PFSK-1 (cell line): ENCODE measurements around the gene POT1.

Source experiments
- FOXP2 ChIP-seq: optimal IDR thresholded peaks from 2 replicates; pipeline ENCODE3; 2011; ENCODE audit warnings: borderline replicate concordance, control low read depth, inconsistent platforms; ENCODE audit not compliant: insufficient read depth; ENCODE audit errors: extremely low read length, extremely low read depth
- POLR2AphosphoS5 ChIP-seq: IDR thresholded peaks from 2 replicates; pipeline ENCODE4 v1.6.1; 2012; ENCODE audit warnings: low read depth, mild to moderate bottlenecking, control low read depth, low read length, moderate library complexity
- SIN3A ChIP-seq: IDR thresholded peaks from 2 replicates; pipeline ENCODE4 v1.6.1; 2012; ENCODE audit warnings: mild to moderate bottlenecking, low read length, moderate library complexity, borderline replicate concordance; ENCODE audit not compliant: insufficient read depth
- TAF1 ChIP-seq: IDR thresholded peaks from 2 replicates; pipeline ENCODE4 v1.6.1; 2012; ENCODE audit warnings: low read length, control low read depth, borderline replicate concordance; ENCODE audit not compliant: insufficient read depth
- TF ChIP-seq, protein P1 (sequence below), 2 experiments: IDR thresholded peaks; 2 replicates each; pipeline versions ENCODE4 v1.6.1 to v1.8.0; 2011 to 2012; ENCODE audit warnings: low read depth in 2 of 2, low read length in 2 of 2, control low read depth in 1 of 2, inconsistent platforms in 1 of 2, mild to moderate bottlenecking in 1 of 2, moderate library complexity in 1 of 2; ENCODE audit not compliant: insufficient read depth in 1 of 2

DNA sequence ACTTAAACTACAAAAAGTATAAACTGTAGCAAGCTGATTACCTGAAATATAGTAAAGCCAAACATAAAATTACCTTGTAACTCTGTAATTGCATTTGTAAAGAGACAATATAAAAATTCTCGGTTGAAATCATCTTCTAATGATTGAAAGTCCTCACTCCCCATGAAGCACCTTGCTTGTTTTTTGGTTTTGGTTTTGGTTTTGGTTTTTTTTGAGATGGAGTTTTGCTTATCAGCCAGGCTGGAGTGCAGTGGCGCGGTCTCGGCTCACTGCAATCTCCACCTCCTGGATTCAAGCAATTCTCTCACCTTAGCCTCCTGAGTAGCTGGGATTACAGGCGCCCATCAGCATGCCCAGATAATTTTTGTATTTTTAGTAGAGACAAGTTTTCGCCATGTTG, 130.2 kb downstream of the POT1 start:
- TF ChIP-seq TAF1, result no peak
- TF ChIP-seq SIN3A, result no peak
- TF ChIP-seq, protein P1, sequence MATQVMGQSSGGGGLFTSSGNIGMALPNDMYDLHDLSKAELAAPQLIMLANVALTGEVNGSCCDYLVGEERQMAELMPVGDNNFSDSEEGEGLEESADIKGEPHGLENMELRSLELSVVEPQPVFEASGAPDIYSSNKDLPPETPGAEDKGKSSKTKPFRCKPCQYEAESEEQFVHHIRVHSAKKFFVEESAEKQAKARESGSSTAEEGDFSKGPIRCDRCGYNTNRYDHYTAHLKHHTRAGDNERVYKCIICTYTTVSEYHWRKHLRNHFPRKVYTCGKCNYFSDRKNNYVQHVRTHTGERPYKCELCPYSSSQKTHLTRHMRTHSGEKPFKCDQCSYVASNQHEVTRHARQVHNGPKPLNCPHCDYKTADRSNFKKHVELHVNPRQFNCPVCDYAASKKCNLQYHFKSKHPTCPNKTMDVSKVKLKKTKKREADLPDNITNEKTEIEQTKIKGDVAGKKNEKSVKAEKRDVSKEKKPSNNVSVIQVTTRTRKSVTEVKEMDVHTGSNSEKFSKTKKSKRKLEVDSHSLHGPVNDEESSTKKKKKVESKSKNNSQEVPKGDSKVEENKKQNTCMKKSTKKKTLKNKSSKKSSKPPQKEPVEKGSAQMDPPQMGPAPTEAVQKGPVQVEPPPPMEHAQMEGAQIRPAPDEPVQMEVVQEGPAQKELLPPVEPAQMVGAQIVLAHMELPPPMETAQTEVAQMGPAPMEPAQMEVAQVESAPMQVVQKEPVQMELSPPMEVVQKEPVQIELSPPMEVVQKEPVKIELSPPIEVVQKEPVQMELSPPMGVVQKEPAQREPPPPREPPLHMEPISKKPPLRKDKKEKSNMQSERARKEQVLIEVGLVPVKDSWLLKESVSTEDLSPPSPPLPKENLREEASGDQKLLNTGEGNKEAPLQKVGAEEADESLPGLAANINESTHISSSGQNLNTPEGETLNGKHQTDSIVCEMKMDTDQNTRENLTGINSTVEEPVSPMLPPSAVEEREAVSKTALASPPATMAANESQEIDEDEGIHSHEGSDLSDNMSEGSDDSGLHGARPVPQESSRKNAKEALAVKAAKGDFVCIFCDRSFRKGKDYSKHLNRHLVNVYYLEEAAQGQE (IDR thresholded peaks at IDR 0.05; ENCODE audit: insufficient read depth in 1 of 2, low read depth in 2 of 2, low read length in 2 of 2), result no peak
- no peak for TF ChIP-seq POLR2AphosphoS5
- no peak for TF ChIP-seq FOXP2
